Heart left ventricle (tissue), 16 donors: ENCODE measurements around the gene SIRPD. TPM values are rescaled to one million over a fixed set of nuclear protein-coding genes. Genes with fewer than 3 reads are reported as not detected.

ENCODE experiments used
- ATAC-seq, 4 donors: fragments of 200-7000 bp; cut with Tn5 transposase; one replicate each; pipeline ENCODE4 v1.9.1; 2020 to 2022; ENCODE audit warnings: moderate library complexity in 4 of 4, mild to moderate bottlenecking in 3 of 4, moderate number of reproducible peaks in 1 of 4
- DNase-seq, 5 donors: peaks; one replicate each; pipeline ENCODE4 v3.0.0-alpha.2; 2020
- H3K27ac ChIP-seq, 12 donors: fragments of 200-600 bp; sonication (generic) in 4 of 12; one replicate each; pipeline versions ENCODE4 v1.5.0 to v1.8.0; 2016 to 2022; ENCODE audit warnings: mild to moderate bottlenecking in 2 of 12
- H3K27me3 ChIP-seq, 9 donors: fragments of 200-600 bp; sonication (generic) in 2 of 9; one replicate each; pipeline versions ENCODE4 v1.5.1 to v1.8.0; 2016 to 2022; ENCODE audit warnings: mild to moderate bottlenecking in 3 of 9
- H3K36me3 ChIP-seq, 9 donors: fragments of 200-600 bp; sonication (generic) in 2 of 9; one replicate each; pipeline versions ENCODE4 v1.5.0 to v1.8.0; 2018 to 2022; ENCODE audit warnings: mild to moderate bottlenecking in 2 of 9
- H3K4me1 ChIP-seq, 12 donors: fragments of 200-600 bp; sonication (generic) in 4 of 12; one replicate each; pipeline versions ENCODE4 v1.5.0 to v1.8.0; 2016 to 2022; ENCODE audit warnings: mild to moderate bottlenecking in 3 of 12
- H3K4me3 ChIP-seq, 12 donors: fragments of 200-600 bp; sonication (generic) in 4 of 12; one replicate each; pipeline versions ENCODE4 v1.5.0 to v1.8.0; 2017 to 2022; ENCODE audit warnings: mild to moderate bottlenecking in 9 of 12, moderate library complexity in 4 of 12
- H3K9me3 ChIP-seq, 12 donors: fragments of 200-600 bp; sonication (generic) in 4 of 12; one replicate each; pipeline versions ENCODE4 v1.5.0 to v1.8.0; 2016 to 2022; ENCODE audit warnings: mild to moderate bottlenecking in 1 of 12
- CTCF ChIP-seq, 12 donors: fragments of 200-600 bp; sonication (generic) in 4 of 12; IDR thresholded peaks; one replicate each; pipeline versions ENCODE4 v1.5.0 to v1.8.0; 2018 to 2022; ENCODE audit warnings: antibody characterized with exemption in 12 of 12, mild to moderate bottlenecking in 5 of 12
- POLR2A ChIP-seq, 2 donors: fragments of 450-650 bp; IDR thresholded peaks; one replicate each; pipeline ENCODE4 v1.6.1; 2017; ENCODE audit warnings: antibody characterized with exemption in 2 of 2, mild to moderate bottlenecking in 2 of 2, moderate library complexity in 2 of 2
- WGBS, 4 donors: extraction: QIAGEN DNeasy Blood & Tissue Kit in 2 of 4; methylation state at CpG; one replicate each; pipeline versions ENCODE4 v1.1.5 to v1.1.7; 2013 to 2018; 5-methylcytosine and 5-hydroxymethylcytosine counted together
- intact Hi-C, 10 donors: fragments of 100-400 bp; cut with DNase I; formaldehyde crosslinking; loops; one replicate each; pipeline versions ENCODE4 v1.11.1 to v1.14.2; 2022
- polyA plus RNA-seq, 2 donors: library from polyadenylated mRNA; stranded (reverse); fragments of 200-250 nt; gene quantifications; one replicate each; pipeline ENCODE4 v1.2.3, GENCODE V29; 2013
- total RNA-seq, 9 donors: library from RNA; depleted of rRNA in 2 of 9; stranded (reverse); fragments of >200 nt in 2 of 9; fragmentation: NEBNext Ultra II Directional in 3 of 9; extraction: Animal tissue kit (Norgen Biotek cat#: 25700) in 3 of 9; gene quantifications; one replicate each; pipeline versions ENCODE4 v1.1.0 to v1.2.4, GENCODE V29; 2016 to 2023
- donor health status: ischemic (EF 13 %, LVEDD 7.1; RV severe dilation, severe dysfunction).
- donor health status: healthy with polysubstance abuse.
- donor health status: DM: no; HTN: yes; CAD: no.
- donor health status: DM: no; HTN: no; CAD: no.
- donor health status: ischemic (EF 25% LVEDD 6.9; RV normal size, moderate dysfunction).
- donor health status: ischemic (EF 25% LVEDD 5.7; RV mildly dilated, moderate dysfunction).
- donor health status: healthy.
- donor health status: DM: yes; HTN: yes; CAD: no.
- donor health status: ischemic (EF 35%, LVEDD 5.7; RV mildly dilated, moderate dysfunction).
- donor health status: nonischemic (EF 11% LVEDD 7.7; RV severe dilation, severe dysfunction).
- donor health status: DM: yes; HTN: yes; CAD: no.
- donor health status: PGD.
- donor health status: ischemic (EF 29% LVEDD 5.4; RV normal size, mild dysfunction).
- donor health status: nonischemic (EF 23%, LVEDD 6.1; RV moderate dilation, normal function).

The SIRPD gene
- total and polyA plus RNA-seq, 11 donors = 1.1 TPM; not detected in 10

DNA sequence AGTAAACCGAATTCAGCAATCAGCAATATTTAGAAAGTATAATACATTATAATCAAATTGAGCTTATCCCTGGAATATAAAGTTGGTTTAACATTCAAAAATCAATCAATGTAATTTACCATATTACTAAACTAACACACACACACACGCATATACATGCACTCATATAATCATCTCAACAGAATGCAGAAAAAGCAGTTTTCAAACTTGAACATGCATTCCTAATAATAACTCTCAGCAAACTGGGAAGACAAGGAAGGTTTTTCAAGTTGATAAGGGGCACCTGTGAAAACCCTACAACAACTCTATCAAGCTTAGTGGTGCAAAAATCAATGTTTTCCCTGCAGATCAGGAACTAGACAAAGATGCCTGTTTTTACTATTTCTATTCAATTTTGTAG, 70.9 kb downstream of the SIRPD start:
- 86 to 91% (median 89%) methylated on average over 2 of the region's 2 CpGs for WGBS, 4 donors
- Histone ChIP-seq H3K4me3 (no peak overlapping the region), H3K27me3 (peaks cover 0 to 3% (median 0%) of the 10 kb centered on the region in 9 donors), H3K9me3 (peaks cover 0 to 2% (median 0%) of the 10 kb centered on the region in 12 donors), H3K27ac (no peak overlapping the region), H3K36me3 (no peaks in the 10 kb centered on the region), H3K4me1 (peaks cover 0 to 19% (median 0%) of the 10 kb centered on the region in 12 donors)
- no peak for DNase-seq
- TF ChIP-seq POLR2A (IDR thresholded peaks at IDR 0.05) = no peak
- TF ChIP-seq CTCF (IDR thresholded peaks at IDR 0.05) = no peak
- intact Hi-C loops = no loop called here
- ATAC-seq = no peak

GRCh38 chr20:1484438-1485116, 72.9 kb downstream of the SIRPD start:
- ATAC-seq = no peak
- H3K27ac ChIP-seq = no peak overlapping the region
- TF ChIP-seq CTCF (IDR thresholded peaks at IDR 0.05) = no peak
- TF ChIP-seq POLR2A (IDR thresholded peaks at IDR 0.05) = no peak

More at GRCh38 chr20:1484438-1485116, 72.9 kb downstream of the SIRPD start:
- no peak overlapping the region for H3K4me3 ChIP-seq
- H3K9me3 ChIP-seq = peaks cover 0 to 2% (median 0%) of the 10 kb centered on the region in 12 donors
- peaks cover 0 to 21% (median 0%) of the 10 kb centered on the region in 12 donors for H3K4me1 ChIP-seq
- 52 to 61% (median 59%) methylated on average over 5 of the region's 5 CpGs for WGBS, 4 donors
- no peak for DNase-seq
- peaks cover 0 to 6% (median 0%) of the 10 kb centered on the region in 9 donors for H3K36me3 ChIP-seq
- peaks cover 0 to 3% (median 0%) of the 10 kb centered on the region in 9 donors for H3K27me3 ChIP-seq
- intact Hi-C loops = no loop called here

Other genes starting within 250 kb of the SIRPD start
- gene SDCBP2, start 228.6 kb downstream of the SIRPD start, total RNA-seq = 1 to 10 TPM in 8 of 9 donors, under 1 TPM in 1; 0.65 to 4.2 (median 2.1) TPM
- gene SDCBP2, start 228.6 kb downstream of the SIRPD start, polyA plus RNA-seq = 1 to 10 TPM; 1.8 to 3.6 TPM
- 100 to 1,000 TPM in 8 of 9 donors, 10 to 100 TPM in 1; 71.3 to 316 (median 144) TPM for gene FKBP1A, start 164.7 kb downstream of the SIRPD start, total RNA-seq
- gene FKBP1A, start 164.7 kb downstream of the SIRPD start, polyA plus RNA-seq = 100 to 1,000 TPM in 1 of 2 donors, 10 to 100 TPM in 1; 89.6 to 401 TPM
- gene NSFL1C, start 90.9 kb downstream of the SIRPD start, total RNA-seq = 10 to 100 TPM; 27.9 to 66.6 (median 62.1) TPM
- gene NSFL1C, start 90.9 kb downstream of the SIRPD start, polyA plus RNA-seq = 10 to 100 TPM; 30.6 to 55.8 TPM
- 10 to 100 TPM in 1 of 9 donors, 1 to 10 TPM in 6, under 1 TPM in 2; 0.74 to 11.9 (median 2.4) TPM for gene SIRPB2, start 66.3 kb downstream of the SIRPD start, total RNA-seq
- 1 to 10 TPM; 1.5 to 2.1 TPM for gene SIRPB2, start 66.3 kb downstream of the SIRPD start, polyA plus RNA-seq
- 10 to 100 TPM in 1 of 9 donors, 1 to 10 TPM in 6, under 1 TPM in 2; 0.19 to 14.0 (median 2.1) TPM for gene SIRPB1, start 62.3 kb upstream of the SIRPD start, total RNA-seq
- gene SIRPB1, start 62.3 kb upstream of the SIRPD start, polyA plus RNA-seq = under 1 TPM; 0.34 to 0.35 TPM
- 1 to 10 TPM in 1 of 9 donors, under 1 TPM in 1, not detected in 7; 0.54 to 2.3 TPM for gene SIRPG, start 100.1 kb upstream of the SIRPD start, total RNA-seq
- gene SIRPG, start 100.1 kb upstream of the SIRPD start, polyA plus RNA-seq = not detected